A673 (cell line): ENCODE results near the gene ATF2. TPM values are rescaled to one million over a fixed set of nuclear protein-coding genes. Genes with fewer than 3 reads are reported as not detected.

ENCODE experiments used
- BruUV-seq: library from RNA; stranded (reverse); fragments of 400-500 nt; replicated peaks from 2 replicates; lab custom pipeline; 2021; lab: Mats Ljungman, UMichigan
- CTCF ChIA-PET: fragments of 300-600 bp; sonication (Branson Sonifier 250); formaldehyde crosslinking; loops from one replicate; lab custom pipeline; 2022; ENCODE audit warnings: antibody characterized with exemption; lab: Charles Lee
- POLR2A ChIA-PET: fragments of 300-600 bp; sonication (Branson Sonifier 250); formaldehyde crosslinking; loops from one replicate; lab custom pipeline; 2022; ENCODE audit warnings: antibody characterized with exemption; ENCODE audit not compliant: low non-redundant PET; lab: Charles Lee
- DNase-seq: peaks from one replicate; pipeline ENCODE4 v3.0.0-alpha.2; 2015; ENCODE audit warnings: low spot score
- H3K27ac ChIP-seq: fragments of 200-600 bp; sonication (generic); 2 replicates; pipeline ENCODE4 v1.5.1; 2016; ENCODE audit warnings: mixed run types, low read depth, mild to moderate bottlenecking, mixed read lengths, antibody characterized with exemption, low read length; ENCODE audit not compliant: poor library complexity, severe bottlenecking
- H3K27me3 ChIP-seq: fragments of 200-600 bp; sonication (generic); replicated peaks from 2 replicates; pipeline ENCODE4 v1.6.1; 2017; ENCODE audit warnings: mixed run types, low read depth, mild to moderate bottlenecking, mixed read lengths, antibody characterized with exemption, low read length; ENCODE audit not compliant: insufficient read depth, poor library complexity
- H3K36me3 ChIP-seq: fragments of 200-600 bp; sonication (generic); 2 replicates; pipeline ENCODE4 v1.6.1; 2016; ENCODE audit warnings: mixed run types, mild to moderate bottlenecking, mixed read lengths, antibody characterized with exemption, low read length; ENCODE audit not compliant: insufficient read depth, poor library complexity, severe bottlenecking
- H3K4me1 ChIP-seq: fragments of 200-600 bp; sonication (generic); 2 replicates; pipeline ENCODE4 v1.6.1; 2017; ENCODE audit warnings: mixed run types, mild to moderate bottlenecking, mixed read lengths, antibody characterized with exemption, low read length; ENCODE audit not compliant: insufficient read depth, poor library complexity, severe bottlenecking
- H3K4me3 ChIP-seq: fragments of 200-600 bp; sonication (generic); 2 replicates; pipeline ENCODE4 v1.5.1; 2016; ENCODE audit warnings: low read depth, mixed run types, mild to moderate bottlenecking, mixed read lengths, low read length; ENCODE audit not compliant: poor library complexity, severe bottlenecking
- H3K9me3 ChIP-seq: fragments of 200-600 bp; sonication (generic); 2 replicates; pipeline ENCODE4 v1.6.1; 2016; ENCODE audit warnings: mixed run types, low read depth, mild to moderate bottlenecking, mixed read lengths, antibody characterized with exemption, low read length; ENCODE audit not compliant: poor library complexity, severe bottlenecking
- EZH2 ChIP-seq: fragments of 200-600 bp; sonication (generic); IDR thresholded peaks from 2 replicates; pipeline ENCODE4 v1.6.1; 2017; ENCODE audit warnings: borderline replicate concordance, low read depth, mild to moderate bottlenecking, mixed read lengths, antibody characterized with exemption, low read length; ENCODE audit not compliant: poor library complexity, severe bottlenecking
- intact Hi-C: fragments of 100-400 bp; cut with micrococcal nuclease; formaldehyde crosslinking; loops from one replicate; pipeline ENCODE4 v1.10.0; 2022; ENCODE audit not compliant: unreplicated experiment
- total RNA-seq: library from RNA; stranded (reverse); gene quantifications from 2 replicates; pipeline ENCODE4 v1.2.3, GENCODE V29; 2021
- TF ChIP-seq, protein P1 (sequence below): fragments of 300-800, 200-600 bp; sonication (generic); conservative IDR thresholded peaks from 2 replicates; pipeline ENCODE4 v1.5.1; 2017; ENCODE audit warnings: low read depth, mild to moderate bottlenecking, antibody characterized with exemption, low read length, moderate library complexity, mixed read lengths

ATF2 gene
- total RNA-seq, 1 experiment from 2014 or later, result 50.3 TPM

DNA sequence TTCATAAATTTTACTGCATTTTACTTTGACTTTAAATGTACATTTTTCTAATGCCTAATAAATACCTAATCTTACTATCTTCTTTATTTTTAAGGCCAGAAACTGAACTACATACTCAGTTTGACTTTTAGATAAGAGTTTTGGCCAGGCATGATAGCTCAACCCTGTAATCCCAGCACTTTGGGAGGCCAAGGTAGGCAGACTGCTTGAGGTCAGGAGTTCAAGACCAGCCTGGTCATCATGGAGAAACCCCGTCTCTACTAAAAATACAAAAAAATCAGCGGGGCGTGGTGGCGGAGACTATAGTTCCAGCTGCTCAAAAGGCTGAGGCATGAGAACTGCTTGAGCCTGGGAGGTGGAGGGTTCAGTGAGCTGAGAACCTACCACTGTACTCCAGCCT, 9.1 kb downstream of the ATF2 start:
- Histone ChIP-seq H3K4me3 (no peak overlapping the region), H3K4me1 (peaks cover 11% of the 10 kb centered on the region), H3K27ac (no peak overlapping the region), H3K36me3 (peaks cover 3% of the 10 kb centered on the region), H3K27me3 (no peaks in the 10 kb centered on the region), H3K9me3 (no peaks in the 10 kb centered on the region)
- DNase-seq, result no peak
- intact Hi-C loops, result no loop called here
- TF ChIP-seq, protein P1, sequence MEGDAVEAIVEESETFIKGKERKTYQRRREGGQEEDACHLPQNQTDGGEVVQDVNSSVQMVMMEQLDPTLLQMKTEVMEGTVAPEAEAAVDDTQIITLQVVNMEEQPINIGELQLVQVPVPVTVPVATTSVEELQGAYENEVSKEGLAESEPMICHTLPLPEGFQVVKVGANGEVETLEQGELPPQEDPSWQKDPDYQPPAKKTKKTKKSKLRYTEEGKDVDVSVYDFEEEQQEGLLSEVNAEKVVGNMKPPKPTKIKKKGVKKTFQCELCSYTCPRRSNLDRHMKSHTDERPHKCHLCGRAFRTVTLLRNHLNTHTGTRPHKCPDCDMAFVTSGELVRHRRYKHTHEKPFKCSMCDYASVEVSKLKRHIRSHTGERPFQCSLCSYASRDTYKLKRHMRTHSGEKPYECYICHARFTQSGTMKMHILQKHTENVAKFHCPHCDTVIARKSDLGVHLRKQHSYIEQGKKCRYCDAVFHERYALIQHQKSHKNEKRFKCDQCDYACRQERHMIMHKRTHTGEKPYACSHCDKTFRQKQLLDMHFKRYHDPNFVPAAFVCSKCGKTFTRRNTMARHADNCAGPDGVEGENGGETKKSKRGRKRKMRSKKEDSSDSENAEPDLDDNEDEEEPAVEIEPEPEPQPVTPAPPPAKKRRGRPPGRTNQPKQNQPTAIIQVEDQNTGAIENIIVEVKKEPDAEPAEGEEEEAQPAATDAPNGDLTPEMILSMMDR, result no peak
- no peak for TF ChIP-seq EZH2
- POLR2A ChIA-PET, result no interaction called here
- CTCF ChIA-PET, result no interaction called here
- no TSS peak for BruUV-seq

DNA sequence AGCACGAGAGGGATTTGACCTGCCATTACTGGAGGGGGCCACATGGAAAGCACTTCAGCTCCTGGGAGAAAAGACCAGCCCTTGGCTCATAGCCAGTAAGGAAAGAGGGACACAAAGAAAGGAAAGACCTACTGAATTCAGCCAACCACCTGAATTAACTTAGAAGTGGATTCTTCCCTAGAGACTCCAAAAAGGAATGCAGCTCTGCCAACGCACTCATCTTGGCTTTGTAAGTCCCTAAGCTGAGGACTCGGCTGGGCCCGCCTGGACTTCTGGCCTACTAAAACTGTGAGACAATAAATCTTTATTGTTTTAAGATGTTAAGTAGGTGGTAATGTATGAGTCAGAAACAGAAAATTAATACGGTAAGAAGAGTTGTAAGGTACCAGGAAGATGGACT, 11.5 kb downstream of the ATF2 start:
- intact Hi-C loops, result no loop called here
- CTCF ChIA-PET, result no interaction called here
- no TSS peak for BruUV-seq

DNA sequence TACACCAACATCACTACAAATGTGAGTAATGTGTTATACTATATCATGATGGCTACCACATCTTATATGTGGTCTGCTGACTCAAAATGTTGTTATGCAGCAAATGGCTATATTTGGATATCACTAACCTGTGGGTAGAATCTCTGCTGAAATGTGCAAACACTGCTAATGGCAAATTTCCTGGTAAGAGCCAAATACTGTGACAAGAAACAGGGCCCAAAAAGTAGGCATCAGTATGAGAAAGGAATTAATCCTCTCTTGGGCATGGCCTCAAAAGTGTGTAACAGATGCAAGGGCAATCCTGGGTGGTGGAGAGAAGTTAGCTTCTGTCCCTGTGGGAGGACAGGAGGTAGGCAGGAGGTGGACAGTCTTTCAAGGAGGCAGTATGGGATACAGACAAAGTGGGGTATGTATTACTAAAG, 13.3 kb downstream of the ATF2 start:
- TF ChIP-seq, protein P1, result no peak
- no peak for TF ChIP-seq EZH2
- ChIA-PET CTCF (no interaction called here), POLR2A (no interaction called here)
- no peak for DNase-seq
- peaks cover 6% of the 10 kb centered on the region for H3K4me1 ChIP-seq
- BruUV-seq, result no TSS peak
- no peaks in the 10 kb centered on the region for H3K27me3 ChIP-seq
- H3K27ac ChIP-seq, result no peak overlapping the region
- H3K9me3 ChIP-seq, result no peaks in the 10 kb centered on the region
- no peaks in the 10 kb centered on the region for H3K36me3 ChIP-seq
- intact Hi-C loops, result no loop called here
- H3K4me3 ChIP-seq, result no peak overlapping the region

More for the DNA sequence above, 11.5 kb downstream of the ATF2 start:
- Histone ChIP-seq H3K27ac (peak overlapping the region; percentile 2), H3K27me3 (no peaks in the 10 kb centered on the region), H3K36me3 (peaks cover 3% of the 10 kb centered on the region), H3K4me1 (peaks cover 11% of the 10 kb centered on the region), H3K9me3 (no peaks in the 10 kb centered on the region), H3K4me3 (no peak overlapping the region)
- POLR2A ChIA-PET, result interaction anchor here (0.6 kb wide), 1 partner anchor 9 kb away, joined by 12 read pairs; no protein-coding TSS in a partner anchor
- DNase-seq, result no peak
- TF ChIP-seq, protein P1, result no peak
- no peak for TF ChIP-seq EZH2
